HG03045 (cell line): ENCODE results near the gene ZDHHC3.
A peak's percentile ranks its signal among the peaks of the same experiment; 100 is the strongest.

ENCODE experiments used
- ATAC-seq: cut with Tn5 transposase; IDR thresholded peaks from one replicate; pipeline ENCODE4 v1.9.1; 2021; ENCODE audit warnings: mild to moderate bottlenecking, moderate library complexity; ENCODE audit not compliant: unreplicated experiment

Gene ZDHHC3

GRCh38 chr3:44976002-44976815, at the start of gene ZDHHC3, which contains the start of gene EXOSC7:
Gene ZDHHC3 (minus strand): TSS chr3:44976174. CDS start chr3:44959436, 16,738 bp downstream.
Gene EXOSC7 (plus strand): TSS chr3:44976244. CDS start chr3:44976278, 34 bp downstream.
- ATAC-seq: peak; percentile 85

GRCh38 chr3:45024542-45025255, 48.7 kb upstream of the ZDHHC3 start:
- ATAC-seq: no peak

- no peak for ATAC-seq
These were observed 47.7 kb upstream of the ZDHHC3 start for GRCh38 chr3:45023675-45024074.

- no peak for ATAC-seq
These were observed 45.7 kb upstream of the ZDHHC3 start for GRCh38 chr3:45021524-45022297.

- ATAC-seq: no peak
These were observed 44.6 kb upstream of the ZDHHC3 start for GRCh38 chr3:45020534-45020933.

- ATAC-seq: no peak
These were observed 41.8 kb upstream of the ZDHHC3 start for GRCh38 chr3:45017821-45018220.

GRCh38 chr3:45016916-45017315, 40.9 kb upstream of the ZDHHC3 start:
- no peak for ATAC-seq

- ATAC-seq: no peak
These were observed 36.6 kb upstream of the ZDHHC3 start for GRCh38 chr3:45012577-45012976.

- ATAC-seq: no peak
These were observed 36.0 kb upstream of the ZDHHC3 start for GRCh38 chr3:45011756-45012508.

GRCh38 chr3:45010811-45011333, 34.9 kb upstream of the ZDHHC3 start:
- ATAC-seq: no peak

GRCh38 chr3:45009868-45010267, 33.9 kb upstream of the ZDHHC3 start:
- no peak for ATAC-seq

GRCh38 chr3:45008117-45008516, 32.1 kb upstream of the ZDHHC3 start:
- ATAC-seq: no peak

- no peak for ATAC-seq
These were observed 31.1 kb upstream of the ZDHHC3 start for GRCh38 chr3:45007091-45007490.

- ATAC-seq: no peak
These were observed 27.9 kb upstream of the ZDHHC3 start for GRCh38 chr3:45003859-45004258.

- ATAC-seq: no peak
These were observed 27.4 kb upstream of the ZDHHC3 start for GRCh38 chr3:45003406-45003805.

GRCh38 chr3:45002720-45003119, 26.7 kb upstream of the ZDHHC3 start:
- ATAC-seq: no peak

GRCh38 chr3:45002139-45002660, 26.2 kb upstream of the ZDHHC3 start:
- no peak for ATAC-seq

- no peak for ATAC-seq
These were observed 25.8 kb upstream of the ZDHHC3 start for GRCh38 chr3:45001738-45002137.

GRCh38 chr3:45000823-45001222, 24.8 kb upstream of the ZDHHC3 start:
- ATAC-seq: no peak

GRCh38 chr3:44999782-45000181, 23.8 kb upstream of the ZDHHC3 start:
- no peak for ATAC-seq
